Measurements from ENCODE around the gene RFFL.
A peak's percentile ranks its signal among the peaks of the same experiment; 100 is the strongest.
"Not testable (repeated sequence)": the region's sequence is repeated elsewhere in the genome, so short reads cannot be mapped to it uniquely, and the experiment has no call there.

The RFFL gene

DNA sequence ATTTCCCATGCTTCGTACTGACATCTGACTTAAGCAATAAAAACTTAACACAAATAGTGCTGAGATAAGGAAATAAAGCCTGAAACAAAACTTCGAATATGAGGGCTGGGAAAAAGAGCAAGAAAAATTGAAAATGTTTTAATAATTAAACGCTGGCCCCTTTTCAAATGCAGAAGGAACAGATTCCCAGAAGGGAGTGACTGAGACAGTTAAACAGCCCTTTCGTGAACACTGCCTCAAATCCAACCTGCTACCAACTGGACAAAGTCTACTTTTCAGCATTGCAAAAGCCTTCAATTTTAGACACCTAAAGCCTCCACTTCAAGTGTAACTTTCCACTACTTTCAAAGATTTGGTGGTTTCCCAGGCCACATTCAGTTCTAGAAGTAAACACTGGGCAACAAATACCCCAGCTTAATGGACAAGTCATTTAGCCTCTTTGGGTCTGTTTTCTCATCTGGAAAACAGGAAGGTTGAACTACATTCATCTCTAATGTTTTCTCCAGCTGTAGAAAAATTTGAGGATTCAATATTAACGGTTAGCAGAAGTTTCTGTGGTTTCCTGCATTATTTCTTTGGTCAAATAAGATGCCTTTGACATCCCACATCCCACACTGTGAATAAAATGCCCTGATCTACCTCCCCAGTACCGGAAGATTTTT is 11.8 kb downstream of the RFFL start:
- H3K4me3 ChIP-seq (ENCODE audit: low read length): peak overlapping the region; percentile 26
- no peak for DNase-seq (ENCODE audit: low read depth, low spot score)

DNA sequence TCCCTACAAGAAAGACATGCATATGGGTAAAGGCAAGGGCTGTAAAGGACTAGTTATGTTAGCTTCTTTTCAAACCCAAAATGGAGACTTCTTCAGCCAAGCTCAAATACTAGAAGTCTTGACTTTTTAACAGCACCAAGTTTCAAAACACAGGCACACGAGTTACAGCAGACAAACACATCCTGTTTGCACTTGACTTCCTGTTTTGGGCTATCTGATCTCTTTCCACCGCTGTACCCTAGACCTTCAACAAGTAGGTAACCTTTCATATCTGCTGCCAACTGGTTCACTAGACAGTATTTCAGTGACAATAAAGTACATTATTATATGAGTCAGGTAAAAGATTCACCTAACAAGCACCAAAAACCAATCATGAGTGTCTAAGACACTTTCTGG is 12.3 kb downstream of the RFFL start:
- DNase-seq (ENCODE audit: low read depth, low spot score): peak; percentile 87
- H3K4me3 ChIP-seq (ENCODE audit: low read length): peak overlapping the region; percentile 26

- no peak for DNase-seq (ENCODE audit: low read depth, low spot score)
- no peak overlapping the region for H3K4me3 ChIP-seq (ENCODE audit: low read length)
Measured at GRCh38 chr17:35050170-35050569, 13.3 kb downstream of the RFFL start.

- DNase-seq (ENCODE audit: low read depth, low spot score): no peak
- H3K4me3 ChIP-seq (ENCODE audit: low read length): no peak overlapping the region
Measured at GRCh38 chr17:35048685-35049379, 14.7 kb downstream of the RFFL start.

DNA sequence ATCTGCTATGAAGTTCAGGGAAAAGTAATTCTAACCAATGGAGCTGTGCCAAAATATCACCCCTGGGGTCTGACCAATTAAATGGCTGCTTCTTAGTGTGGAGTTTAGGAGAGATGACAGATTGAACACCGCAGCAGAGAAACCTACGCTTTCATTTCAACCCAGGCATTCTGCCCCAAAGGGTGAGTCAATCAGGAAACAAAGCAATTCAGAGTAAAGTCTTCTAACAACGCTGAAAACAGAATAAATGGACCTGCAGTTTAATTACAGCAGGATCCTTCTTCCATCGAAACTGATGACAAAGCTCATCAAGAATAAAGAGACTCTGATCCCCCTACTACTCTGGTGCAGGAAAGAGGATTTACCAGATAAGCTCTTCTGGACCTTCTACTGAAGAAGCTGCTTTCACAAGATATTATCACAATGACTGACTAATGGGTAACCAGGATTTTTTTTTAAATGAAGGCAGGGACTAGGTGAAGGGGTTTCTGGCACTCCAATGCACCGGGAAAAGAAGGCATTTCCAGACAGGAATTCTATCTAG is 16.7 kb downstream of the RFFL start:
- H3K4me3 ChIP-seq (ENCODE audit: low read length): no peak overlapping the region
- DNase-seq (ENCODE audit: low read depth, low spot score): no peak

DNA sequence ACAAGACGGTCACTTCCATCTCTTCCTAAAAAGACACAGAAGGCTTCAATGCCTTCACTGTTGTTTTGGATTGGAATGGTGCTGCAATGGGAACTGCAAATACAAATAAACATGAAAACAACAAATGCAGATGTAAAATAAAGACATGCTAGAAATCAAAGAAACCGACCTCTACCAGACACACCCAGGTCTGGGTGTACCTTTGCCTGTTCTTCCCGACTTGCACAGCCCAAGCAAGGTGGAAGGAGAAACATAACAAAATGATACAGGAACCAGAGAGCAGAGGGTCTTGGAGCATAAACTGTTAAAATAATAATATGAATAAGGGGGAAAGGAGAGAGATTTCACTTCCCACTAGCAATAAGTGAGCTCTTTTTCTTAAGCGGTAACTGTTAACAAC is 17.3 kb downstream of the RFFL start:
- no peak overlapping the region for H3K4me3 ChIP-seq (ENCODE audit: low read length)
- DNase-seq (ENCODE audit: low read depth, low spot score): no peak

- not testable (repeated sequence) for DNase-seq (ENCODE audit: low read depth, low spot score); H3K4me3 ChIP-seq (ENCODE audit: low read length)
Measured at GRCh38 chr17:35045458-35045979, 18.0 kb downstream of the RFFL start.

- DNase-seq (ENCODE audit: low read depth, low spot score): no peak
- H3K4me3 ChIP-seq (ENCODE audit: low read length): no peak overlapping the region
Measured at GRCh38 chr17:35044181-35044580, 19.3 kb downstream of the RFFL start.

DNA sequence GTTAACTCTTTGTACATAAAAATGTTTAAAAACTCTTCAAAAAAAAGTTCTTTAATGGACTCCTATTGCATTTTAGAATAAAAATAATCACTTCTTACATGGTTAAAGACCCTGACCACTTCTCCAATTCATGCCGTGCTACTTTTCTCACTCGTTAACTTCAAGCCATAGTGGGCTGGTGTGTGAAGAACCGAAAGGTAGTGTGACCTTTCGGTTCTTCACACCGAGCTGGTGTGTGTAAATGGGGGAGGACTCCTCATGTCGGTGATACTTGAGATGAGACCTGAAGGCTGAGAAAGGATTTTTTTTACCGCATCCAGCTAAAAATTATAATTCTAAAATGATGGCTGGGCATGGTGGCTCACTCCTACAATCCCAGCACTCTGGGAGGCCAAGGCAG is 22.1 kb downstream of the RFFL start:
- no peak for DNase-seq (ENCODE audit: low read depth, low spot score)
- H3K4me3 ChIP-seq (ENCODE audit: low read length): no peak overlapping the region

GRCh38 chr17:35038453-35038852 is 25.1 kb downstream of the RFFL start:
- no peak overlapping the region for H3K4me3 ChIP-seq (ENCODE audit: low read length)
- no peak for DNase-seq (ENCODE audit: low read depth, low spot score)

DNA sequence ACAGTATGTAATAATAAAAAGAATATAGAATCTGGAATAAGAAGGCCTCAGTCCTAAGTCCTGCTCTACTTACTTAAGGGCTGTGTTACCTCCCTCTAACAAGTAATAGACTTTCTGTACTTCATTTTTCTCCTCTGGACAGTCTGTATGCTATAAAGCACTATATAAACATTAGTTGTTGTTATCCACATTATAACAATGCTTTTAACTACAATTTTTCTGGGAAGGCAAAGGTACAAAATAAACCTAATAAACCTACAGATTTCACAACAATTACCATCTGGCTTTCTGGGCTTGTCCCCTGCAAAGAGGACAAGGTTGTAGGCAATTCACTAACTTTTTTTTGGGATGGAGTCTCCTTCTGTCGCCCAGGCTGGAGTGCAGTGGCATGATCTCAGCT is 32.7 kb downstream of the RFFL start:
- no peak overlapping the region for H3K4me3 ChIP-seq (ENCODE audit: low read length)
- DNase-seq (ENCODE audit: low read depth, low spot score): no peak

- H3K4me3 ChIP-seq (ENCODE audit: low read length): no peak overlapping the region
- no peak for DNase-seq (ENCODE audit: low read depth, low spot score)
Measured at GRCh38 chr17:35028531-35029262, 34.8 kb downstream of the RFFL start.

- not testable (repeated sequence) for H3K4me3 ChIP-seq (ENCODE audit: low read length); DNase-seq (ENCODE audit: low read depth, low spot score)
Measured at GRCh38 chr17:35028097-35028496, 35.4 kb downstream of the RFFL start.

DNA sequence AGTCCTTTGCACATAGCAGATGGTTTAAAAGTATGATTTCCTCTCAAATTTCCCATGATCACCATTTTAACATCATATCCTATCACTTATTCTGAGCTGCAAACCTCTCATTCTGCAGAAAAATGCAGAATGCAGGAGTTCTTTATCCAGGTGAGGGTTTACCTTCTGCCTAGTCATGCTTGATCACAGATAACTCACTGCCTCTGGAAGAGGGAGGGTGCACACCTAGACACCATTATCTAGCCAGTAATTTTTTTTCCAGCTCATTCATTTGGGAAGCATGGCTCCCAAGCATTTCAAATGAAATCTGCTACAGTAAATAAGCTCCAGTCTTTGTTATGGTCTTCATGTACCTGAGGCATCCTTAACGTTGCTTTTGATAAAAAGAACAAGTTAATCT is 38.0 kb downstream of the RFFL start:
- H3K4me3 ChIP-seq (ENCODE audit: low read length): no peak overlapping the region
- no peak for DNase-seq (ENCODE audit: low read depth, low spot score)

GRCh38 chr17:35023538-35023937 is 40.0 kb downstream of the RFFL start:
- DNase-seq (ENCODE audit: low read depth, low spot score): no peak
- H3K4me3 ChIP-seq (ENCODE audit: low read length): no peak overlapping the region

- peak; percentile 76 for DNase-seq (ENCODE audit: low read depth, low spot score)
Measured at GRCh38 chr17:35022536-35023063, 40.9 kb downstream of the RFFL start.

DNA sequence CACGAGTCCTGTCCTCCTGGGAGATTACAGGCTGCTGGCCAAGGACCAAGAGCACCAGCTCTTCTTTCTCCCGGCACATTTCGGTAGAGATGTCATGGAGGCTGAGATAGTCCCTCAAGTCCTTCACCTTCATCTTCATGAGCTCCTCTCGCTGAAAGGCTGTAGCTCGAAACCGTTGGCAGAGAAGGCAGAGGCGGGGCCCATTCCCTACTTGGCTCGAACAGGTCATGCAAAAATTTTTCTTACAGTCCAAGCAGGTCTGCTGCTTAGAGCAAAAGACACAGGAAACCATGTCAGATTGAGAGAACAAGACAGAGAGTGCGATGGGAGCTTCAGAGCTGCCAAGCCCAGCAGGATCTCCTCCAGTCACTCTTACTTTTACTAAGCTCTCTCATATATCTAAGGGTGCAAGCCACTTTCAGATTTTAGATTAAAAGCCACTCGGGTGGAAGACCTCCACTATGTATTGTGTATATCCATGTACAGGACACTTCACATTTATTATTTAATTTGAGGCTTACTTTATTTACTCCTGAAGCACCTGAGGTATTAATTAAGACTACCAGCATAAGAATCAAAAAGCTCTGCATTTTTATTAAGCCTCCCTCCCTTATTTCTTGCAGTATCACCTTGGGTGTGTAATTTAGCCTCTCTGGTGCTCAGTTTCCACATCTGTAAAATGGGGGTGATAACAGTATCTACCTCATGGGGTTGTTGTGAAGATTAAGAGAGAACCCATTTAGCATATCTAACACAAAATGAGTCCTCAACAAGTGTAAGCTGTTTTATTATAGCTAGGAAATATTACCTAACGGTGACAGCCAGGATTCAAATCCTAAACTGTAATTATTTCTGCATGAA is 41.8 kb downstream of the RFFL start:
- no peak for DNase-seq (ENCODE audit: low read depth, low spot score)
- H3K4me3 ChIP-seq (ENCODE audit: low read length): no peak overlapping the region

More at GRCh38 chr17:35022536-35023063, 40.9 kb downstream of the RFFL start:
- peak overlapping the region; percentile 27 for H3K4me3 ChIP-seq (ENCODE audit: low read length)

- DNase-seq (ENCODE audit: low read depth, low spot score): no peak
- H3K4me3 ChIP-seq (ENCODE audit: low read length): no peak overlapping the region
Measured at GRCh38 chr17:35019386-35020179, 43.9 kb downstream of the RFFL start.

Measured in Jurkat, Clone E6-1 (cell line).